Right lobe of liver (tissue), 6 donors: ENCODE results near the gene NR1H4. TPM values are rescaled to one million over a fixed set of nuclear protein-coding genes. Genes with fewer than 3 reads are reported as not detected.
A peak's percentile ranks its signal among the peaks of the same experiment; 100 is the strongest.

ENCODE experiments used
- ATAC-seq, 4 donors: fragments of 200-7000 bp; cut with Tn5 transposase; one replicate each; pipeline ENCODE4 v1.9.1; 2020; ENCODE audit warnings: mild to moderate bottlenecking in 4 of 4, moderate library complexity in 4 of 4
- DNase-seq, 3 donors: peaks; one replicate each; pipeline ENCODE4 v3.0.0-alpha.2; 2020
- H3K27ac ChIP-seq, 3 donors: fragments of 200-600 bp; one replicate each; pipeline ENCODE4 v1.8.0; 2022
- H3K27me3 ChIP-seq, 2 donors: fragments of 200-600 bp; one replicate each; pipeline ENCODE4 v1.8.0; 2022
- H3K36me3 ChIP-seq, 4 donors: fragments of 200-600 bp; sonication (generic) in 1 of 4; one replicate each; pipeline versions ENCODE4 v1.5.1 to v1.8.0; 2017 to 2022; ENCODE audit warnings: control low read depth in 1 of 4
- H3K4me1 ChIP-seq, 4 donors: fragments of 200-600 bp; sonication (generic) in 1 of 4; one replicate each; pipeline versions ENCODE4 v1.5.1 to v1.8.0; 2017 to 2022; ENCODE audit warnings: control low read depth in 1 of 4
- H3K4me3 ChIP-seq, 3 donors: fragments of 200-600 bp; one replicate each; pipeline ENCODE4 v1.8.0; 2022
- H3K9me3 ChIP-seq, 4 donors: fragments of 200-600 bp; sonication (generic) in 1 of 4; one replicate each; pipeline versions ENCODE4 v1.5.1 to v1.8.0; 2017 to 2022; ENCODE audit warnings: control low read depth in 1 of 4
- CTCF ChIP-seq, 4 donors: fragments of 200-600 bp in 3 of 4; fragments of 450-650 bp in 1 of 4; IDR thresholded peaks; one replicate each; pipeline versions ENCODE4 v1.5.1 to v1.8.0; 2016 to 2022; ENCODE audit warnings: antibody characterized with exemption in 4 of 4, mild to moderate bottlenecking in 2 of 4
- POLR2A ChIP-seq: fragments of 450-650 bp; IDR thresholded peaks from one replicate; pipeline ENCODE4 v1.6.1; 2017; ENCODE audit warnings: antibody characterized with exemption, mild to moderate bottlenecking
- WGBS: methylation state at CpG from one replicate; pipeline ENCODE4 v1.1.6; 2018; ENCODE audit warnings: low coverage, low lambda C conversion rate; ENCODE audit not compliant: insufficient coverage; ENCODE audit errors: missing lambda C conversion rate; 5-methylcytosine and 5-hydroxymethylcytosine counted together
- intact Hi-C, 2 donors: fragments of 100-400 bp; cut with DNase I; formaldehyde crosslinking; loops; one replicate each; pipeline versions ENCODE4 v1.11.2 to v1.14.1; 2022
- total RNA-seq, 6 experiments: library from RNA; depleted of rRNA in 2 of 6; stranded (reverse); fragments of >200 nt in 2 of 6; fragmentation: NEBNext Ultra II Directional in 3 of 6; extraction: Animal tissue kit (Norgen Biotek cat#: 25700) in 3 of 6; gene quantifications; one replicate each; pipeline versions ENCODE4 v1.1.0 to v1.2.4, GENCODE V29; 2016 to 2023
- donor health status: DM: no; HTN: yes; CAD: no.
- donor health status: DM: no; HTN: no; CAD: no.
- donor health status: DM: no; HTN: no; CAD: no.
- donor health status: DM: no; HTN: yes; CAD: no.
- donor health status: DM: no; HTN: yes; CAD: no.

NR1H4 gene
- total RNA-seq, 6 experiments from 2014 or later, result 52.4 to 81.7 (median 62.6) TPM

- 50% methylated on average over 1 of the region's 1 CpG for WGBS
- TF ChIP-seq CTCF (IDR thresholded peaks at IDR 0.05) (no peak), POLR2A (no peak)
- H3K36me3 ChIP-seq, result peaks cover 0 to 23% (median 9%) of the 10 kb centered on the region in 4 donors
- H3K4me1 ChIP-seq, result peaks cover 0 to 44% (median 18%) of the 10 kb centered on the region in 4 donors
- H3K4me3 ChIP-seq, result no peak overlapping the region
- intact Hi-C loops, result no loop called here
- H3K27ac ChIP-seq, result peak overlapping the region in 2 of 3 donors; percentile 15 to 68
- no peaks in the 10 kb centered on the region for H3K27me3 ChIP-seq
- peak in 2 of 4 donors; percentile 45 to 77 for ATAC-seq
- no peaks in the 10 kb centered on the region for H3K9me3 ChIP-seq
- no peak for DNase-seq
Measured at GRCh38 chr12:100528471-100529127, 54.9 kb downstream of the NR1H4 start.

- 73% methylated on average over 2 of the region's 2 CpGs for WGBS
- no peaks in the 10 kb centered on the region for H3K27me3 ChIP-seq
- DNase-seq (no peak), ATAC-seq (no peak)
- H3K4me3 ChIP-seq, result no peak overlapping the region
- H3K27ac ChIP-seq, result peak overlapping the region in 1 of 3 donors; percentile 68
- TF ChIP-seq POLR2A (no peak), CTCF (IDR thresholded peaks at IDR 0.05) (no peak)
- H3K9me3 ChIP-seq, result no peaks in the 10 kb centered on the region
- peaks cover 0 to 25% (median 13%) of the 10 kb centered on the region in 4 donors for H3K36me3 ChIP-seq
- intact Hi-C loops, result no loop called here
- peaks cover 0 to 37% (median 16%) of the 10 kb centered on the region in 4 donors for H3K4me1 ChIP-seq
Measured at GRCh38 chr12:100529756-100530350, 56.2 kb downstream of the NR1H4 start.

GRCh38 chr12:100533376-100533775 lies 59.7 kb downstream of the NR1H4 start:
- H3K36me3 ChIP-seq, result peaks cover 0 to 59% (median 29%) of the 10 kb centered on the region in 4 donors
- TF ChIP-seq POLR2A (no peak), CTCF (IDR thresholded peaks at IDR 0.05) (no peak)
- peaks cover 0 to 16% (median 6%) of the 10 kb centered on the region in 4 donors for H3K4me1 ChIP-seq
- no peaks in the 10 kb centered on the region for H3K9me3 ChIP-seq
- intact Hi-C loops, result no loop called here
- no peak overlapping the region for H3K4me3 ChIP-seq
- ATAC-seq (no peak), DNase-seq (no peak)
- H3K27ac ChIP-seq, result no peak overlapping the region
- H3K27me3 ChIP-seq, result no peaks in the 10 kb centered on the region
- WGBS, result 72% methylated on average over 3 of the region's 3 CpGs

- peak; percentile 58 to 83 (median 66) for ATAC-seq
- intact Hi-C loops, result no loop called here
- peak in 1 of 3 donors; percentile 53 for DNase-seq
Measured at GRCh38 chr12:100534625-100535227, 61.1 kb downstream of the NR1H4 start.

More at GRCh38 chr12:100534625-100535227, 61.1 kb downstream of the NR1H4 start:
- H3K36me3 ChIP-seq, result peaks cover 0 to 65% (median 34%) of the 10 kb centered on the region in 4 donors
- H3K4me1 ChIP-seq, result peaks cover 0 to 14% (median 6%) of the 10 kb centered on the region in 4 donors
- H3K4me3 ChIP-seq, result no peak overlapping the region
- H3K27me3 ChIP-seq, result no peaks in the 10 kb centered on the region
- TF ChIP-seq POLR2A, result no peak
- TF ChIP-seq CTCF (IDR thresholded peaks at IDR 0.05), result no peak
- H3K9me3 ChIP-seq, result no peaks in the 10 kb centered on the region
- H3K27ac ChIP-seq, result peak overlapping the region in 1 of 3 donors; percentile 21
- 25% methylated on average over 6 of the region's 6 CpGs for WGBS
